ENCODE data around the gene DNAJC15.
"Not testable (repeated sequence)": the region's sequence is repeated elsewhere in the genome, so short reads cannot be mapped to it uniquely, and the experiment has no call there.

DNAJC15 gene

DNA sequence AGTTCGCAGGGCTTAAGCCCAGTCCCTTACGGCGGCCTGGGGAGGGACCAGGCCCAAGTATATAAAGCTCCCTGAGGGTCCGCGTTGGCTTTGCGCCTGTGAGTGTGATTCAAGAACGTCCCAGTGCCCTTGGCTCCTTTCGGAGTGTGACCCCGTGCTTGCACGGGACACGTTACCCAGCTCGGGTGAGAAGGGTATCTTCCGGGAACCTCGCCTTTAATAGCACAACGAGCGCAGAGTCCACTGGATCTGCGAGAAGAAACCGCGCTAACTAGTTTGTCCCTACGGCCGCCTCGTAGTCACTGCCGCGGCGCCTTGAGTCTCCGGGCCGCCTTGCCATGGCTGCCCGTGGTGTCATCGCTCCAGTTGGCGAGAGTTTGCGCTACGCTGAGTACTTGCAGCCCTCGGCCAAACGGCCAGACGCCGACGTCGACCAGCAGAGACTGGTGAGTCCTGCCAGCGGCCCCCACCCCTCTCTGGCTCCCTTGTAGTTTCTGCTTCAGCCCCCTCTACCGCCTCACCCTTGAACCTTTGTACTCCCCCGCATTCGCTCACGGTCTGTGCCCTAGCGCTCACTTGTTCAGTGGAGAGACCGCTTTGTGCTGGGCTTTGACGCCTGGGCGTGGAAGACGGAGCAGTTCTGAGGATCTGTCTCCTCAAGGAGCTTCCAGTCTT is at the start of gene DNAJC15:
Gene DNAJC15 (plus strand): TSS at position 298 of the 675 bp plus-strand sequence. CDS start 41 bp downstream, at position 339.
- peak; percentile 54 for DNase-seq (ENCODE audit: low spot score)

DNA sequence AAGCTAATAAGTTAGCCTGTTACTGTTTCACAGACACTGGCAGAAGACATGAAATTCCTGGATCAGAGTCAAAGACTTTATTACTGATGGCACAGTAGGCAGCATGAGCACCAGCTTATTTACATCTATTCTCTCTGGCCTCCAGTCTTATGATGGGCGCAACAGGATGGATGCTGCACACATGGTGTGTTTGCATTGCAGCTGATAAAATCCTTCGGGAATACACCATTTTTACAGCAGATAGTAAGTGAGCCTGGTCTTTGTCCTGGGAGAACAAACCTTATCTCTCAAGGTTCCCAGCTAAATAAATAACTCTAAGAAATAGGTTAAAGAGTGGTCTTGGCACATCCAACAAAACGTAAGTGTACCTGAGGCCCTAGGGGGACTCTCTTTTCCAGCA is 47.3 kb upstream of the DNAJC15 start:
- DNase-seq (ENCODE audit: low spot score): no peak

DNA sequence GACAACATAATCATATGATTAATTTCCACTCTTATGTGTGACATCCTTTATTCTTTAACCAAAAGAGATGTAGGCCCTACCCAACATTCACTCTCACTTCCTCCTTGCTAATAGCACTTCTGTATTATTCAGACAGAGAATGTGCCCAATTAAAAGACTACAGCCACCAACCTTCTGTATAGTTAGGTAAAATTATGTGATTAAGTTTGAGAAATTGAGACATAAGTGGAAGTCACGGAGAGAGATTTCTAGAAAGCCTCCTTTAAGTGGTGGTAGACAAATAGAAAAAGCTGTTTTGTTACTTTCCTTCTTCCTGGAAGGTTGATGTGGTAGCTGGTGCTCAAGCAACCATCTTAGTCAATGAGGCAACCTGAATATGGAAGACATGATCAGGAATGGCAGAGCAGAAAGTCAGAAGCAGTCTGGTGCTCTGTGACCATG is 46.1 kb upstream of the DNAJC15 start:
- no peak for DNase-seq (ENCODE audit: low spot score)

DNA sequence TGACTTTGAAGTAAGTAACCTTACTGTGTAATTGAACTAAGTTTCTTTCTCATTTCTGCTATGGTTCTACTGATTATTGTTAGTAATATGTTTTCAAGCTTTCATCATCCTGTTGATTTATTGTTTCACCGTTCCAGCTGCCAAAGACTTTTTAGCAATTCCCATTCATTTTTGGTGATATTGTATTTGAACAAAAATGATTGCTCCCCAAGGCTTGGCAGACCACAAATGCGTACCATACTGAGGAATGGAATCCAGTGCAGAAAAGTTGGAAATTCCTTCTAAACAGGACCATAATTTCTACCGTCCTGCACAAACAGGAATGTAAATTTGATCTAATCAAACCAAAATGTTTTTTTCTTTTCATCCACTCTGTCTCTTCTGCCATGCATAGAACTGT is 42.1 kb upstream of the DNAJC15 start:
- no peak for DNase-seq (ENCODE audit: low spot score)

DNA sequence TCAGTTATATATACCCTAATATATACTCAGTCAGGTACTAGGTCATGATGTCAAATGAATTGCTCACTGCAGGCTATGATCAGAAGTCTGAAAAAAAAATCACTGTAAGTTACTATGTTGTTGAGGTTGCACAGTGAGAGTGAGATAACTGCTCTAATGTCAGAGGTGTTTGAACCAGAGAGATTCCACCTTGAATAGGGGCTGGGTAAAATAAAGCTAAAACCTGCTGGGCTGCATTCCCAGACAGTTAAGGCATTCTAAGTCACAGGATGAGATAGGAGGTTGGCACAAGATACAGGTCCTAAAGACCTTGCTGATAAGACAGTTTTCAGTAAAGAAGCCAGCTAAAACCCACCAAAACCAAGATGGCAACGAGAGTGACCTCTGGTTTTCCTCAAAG is 41.5 kb upstream of the DNAJC15 start:
- no peak for DNase-seq (ENCODE audit: low spot score)

DNA sequence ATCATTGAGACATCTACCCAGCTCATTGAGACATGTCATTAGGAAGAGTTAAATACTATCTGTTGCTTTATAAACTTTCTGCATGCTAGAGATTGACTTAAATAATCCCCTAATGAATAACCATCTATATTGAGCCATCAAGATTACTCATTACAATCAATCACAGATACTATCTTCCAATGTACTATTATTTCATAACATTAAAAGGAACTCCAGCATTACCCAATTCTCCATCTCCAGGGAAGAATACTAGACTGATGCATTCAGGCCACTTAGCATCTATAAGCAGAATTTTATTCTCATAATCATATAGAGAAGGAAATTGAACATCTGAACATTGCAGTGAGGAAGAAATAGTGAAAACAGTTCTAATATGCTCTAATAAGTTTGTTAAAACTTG is 39.4 kb upstream of the DNAJC15 start:
- no peak for DNase-seq (ENCODE audit: low spot score)

DNA sequence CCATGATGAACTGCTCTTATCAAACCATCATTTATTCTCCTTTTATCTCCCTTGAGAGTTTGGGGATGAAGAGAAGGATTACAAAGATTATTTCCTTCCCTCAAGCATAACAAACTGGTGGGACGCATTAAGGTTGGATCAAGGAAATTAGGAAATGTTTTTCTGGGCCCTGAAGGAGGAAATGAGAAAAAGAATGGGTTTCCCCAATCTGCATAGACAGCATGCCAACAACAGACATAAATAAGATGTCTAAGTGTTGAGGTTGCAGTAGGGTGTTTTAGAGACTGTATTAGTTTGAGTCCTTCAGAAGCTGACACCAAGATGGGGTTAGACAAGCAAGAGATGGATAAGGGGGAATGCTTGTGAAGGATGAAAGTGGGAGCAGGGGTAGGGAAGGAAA is 38.7 kb upstream of the DNAJC15 start:
- DNase-seq (ENCODE audit: low spot score): no peak

DNA sequence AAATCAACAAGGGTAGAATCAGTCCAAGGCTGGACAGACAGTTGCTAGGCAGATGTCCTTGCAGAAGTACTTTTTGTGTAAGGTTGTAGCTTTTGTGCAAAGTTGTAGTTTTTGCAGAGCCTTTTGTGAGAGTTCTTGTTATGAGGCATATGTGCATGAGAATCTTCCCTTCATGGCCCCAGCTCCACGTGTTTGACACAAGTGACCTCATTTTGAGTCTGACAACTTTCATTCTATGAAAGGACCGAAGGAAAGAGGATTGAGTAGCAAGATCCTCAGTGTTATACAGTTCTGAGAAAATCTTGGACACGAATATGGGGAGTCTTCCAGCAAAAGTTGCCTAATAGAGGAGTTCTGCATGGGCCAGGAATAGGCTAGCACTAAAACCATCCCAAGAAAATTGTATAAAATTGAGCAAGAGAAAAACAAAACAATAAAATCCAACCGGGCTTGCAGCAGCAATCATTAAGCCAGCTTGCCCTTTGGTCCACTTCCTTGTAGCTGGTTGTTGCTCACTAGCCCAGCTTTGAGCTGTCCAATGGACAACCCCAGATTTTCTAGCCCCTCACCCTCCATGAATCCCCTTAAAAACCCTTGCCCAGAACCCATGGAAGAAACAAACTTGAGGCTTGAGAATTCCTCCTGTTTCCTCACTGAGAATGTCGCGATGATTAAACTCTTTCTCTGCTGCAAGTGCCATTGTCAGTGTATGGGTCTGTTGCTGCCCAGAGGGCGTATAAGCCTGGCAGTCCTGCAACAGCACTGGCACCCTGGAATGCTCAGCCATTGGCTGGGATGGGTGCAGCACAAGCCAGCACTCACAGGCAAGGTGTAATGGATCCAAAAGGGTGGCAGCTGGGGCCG is 37.8 kb upstream of the DNAJC15 start:
- no peak for DNase-seq (ENCODE audit: low spot score)

DNA sequence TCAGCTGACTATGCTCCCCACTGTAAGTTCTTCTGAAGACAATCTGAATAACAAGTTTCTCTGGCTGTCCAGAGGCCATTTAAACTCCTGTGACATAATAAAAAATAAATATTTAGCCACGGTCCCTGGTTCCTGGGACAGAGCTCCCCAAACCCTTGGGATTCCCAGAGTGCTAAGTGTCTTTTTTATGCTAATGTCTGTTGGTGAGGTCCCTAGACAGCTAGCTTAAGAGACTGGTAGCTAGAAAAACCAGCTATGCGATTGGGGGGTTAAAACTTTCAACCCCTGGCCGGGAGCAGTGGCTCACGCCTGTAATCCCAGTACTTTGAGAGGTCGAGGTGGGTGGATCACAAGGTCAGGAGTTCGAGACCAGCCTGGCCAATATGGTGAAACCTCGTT is 37.2 kb upstream of the DNAJC15 start:
- no peak for DNase-seq (ENCODE audit: low spot score)

DNA sequence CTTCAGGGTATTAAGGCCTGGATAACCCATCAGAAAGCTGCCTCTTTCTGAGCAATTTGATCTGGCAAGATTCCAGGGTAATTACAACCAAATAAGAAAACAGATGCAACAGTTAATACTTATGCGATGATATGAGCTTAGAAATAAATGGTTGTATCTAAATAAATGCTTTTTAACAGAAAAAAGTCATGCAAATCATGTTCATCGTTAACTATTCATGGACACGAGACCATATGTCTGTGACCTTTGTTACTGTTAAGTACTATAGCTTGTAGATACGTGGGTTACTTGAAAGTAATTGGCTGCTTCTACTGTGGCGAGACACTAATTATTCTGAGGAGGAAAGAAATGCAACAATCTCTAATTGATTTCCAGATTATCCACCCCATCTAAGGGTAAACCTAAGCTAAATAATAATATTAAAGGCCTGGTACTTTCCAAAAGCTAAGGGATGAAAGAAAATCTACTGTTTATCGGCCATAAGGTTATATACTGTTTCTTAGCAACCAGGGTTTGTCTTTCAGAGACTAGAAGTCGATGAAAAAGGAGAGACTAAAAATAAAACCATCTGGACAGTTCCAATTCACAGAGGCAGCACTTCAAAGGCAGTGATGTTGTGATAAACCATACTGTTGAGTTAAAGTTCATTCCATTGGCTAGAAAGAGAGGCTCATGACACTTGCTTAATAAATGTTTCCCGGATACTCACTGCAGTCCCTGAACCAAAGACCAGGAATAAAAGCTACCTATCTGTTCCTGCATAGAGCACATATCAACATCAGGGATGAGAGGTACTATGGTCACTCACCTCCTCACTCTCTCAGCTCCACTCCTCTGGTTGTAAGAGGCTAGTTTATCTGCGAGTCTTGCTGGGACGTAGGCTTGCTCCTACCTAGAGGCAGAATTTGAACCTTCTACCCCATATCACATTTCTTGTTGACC is 32.8 kb upstream of the DNAJC15 start:
- no peak for DNase-seq (ENCODE audit: low spot score)

DNA sequence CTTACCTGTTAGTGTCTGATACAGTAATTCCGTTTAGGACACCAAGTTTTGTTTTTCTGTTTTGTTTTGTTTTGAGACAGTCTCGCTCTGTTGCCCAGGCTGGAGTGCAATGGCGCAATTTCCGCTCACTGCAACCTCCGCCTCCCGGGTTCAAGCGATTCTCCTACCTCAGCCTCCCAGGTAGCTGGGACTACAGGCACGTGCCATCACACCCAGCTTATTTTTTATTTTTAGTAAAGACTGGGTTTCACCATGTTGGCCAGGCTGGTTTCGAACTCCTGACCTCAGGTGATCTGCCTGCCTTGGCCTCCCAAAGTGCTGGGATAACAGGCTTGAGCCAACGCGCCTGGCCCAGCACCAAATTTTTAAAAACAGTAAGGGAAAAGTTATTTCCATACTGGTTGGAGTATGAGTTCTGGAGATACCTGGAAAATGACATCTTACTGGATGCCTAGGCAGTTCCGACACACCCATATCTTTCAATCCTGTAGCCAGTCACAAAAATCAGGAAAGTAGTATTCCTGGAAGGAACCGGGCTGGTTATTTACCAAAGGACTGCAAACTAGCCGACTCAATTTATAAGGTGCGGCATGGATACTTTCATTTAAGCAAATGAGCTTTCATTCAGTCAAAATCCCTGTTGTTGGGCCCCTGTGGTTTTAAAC is 32.0 kb upstream of the DNAJC15 start:
- not testable (repeated sequence) for DNase-seq (ENCODE audit: low spot score)

DNA sequence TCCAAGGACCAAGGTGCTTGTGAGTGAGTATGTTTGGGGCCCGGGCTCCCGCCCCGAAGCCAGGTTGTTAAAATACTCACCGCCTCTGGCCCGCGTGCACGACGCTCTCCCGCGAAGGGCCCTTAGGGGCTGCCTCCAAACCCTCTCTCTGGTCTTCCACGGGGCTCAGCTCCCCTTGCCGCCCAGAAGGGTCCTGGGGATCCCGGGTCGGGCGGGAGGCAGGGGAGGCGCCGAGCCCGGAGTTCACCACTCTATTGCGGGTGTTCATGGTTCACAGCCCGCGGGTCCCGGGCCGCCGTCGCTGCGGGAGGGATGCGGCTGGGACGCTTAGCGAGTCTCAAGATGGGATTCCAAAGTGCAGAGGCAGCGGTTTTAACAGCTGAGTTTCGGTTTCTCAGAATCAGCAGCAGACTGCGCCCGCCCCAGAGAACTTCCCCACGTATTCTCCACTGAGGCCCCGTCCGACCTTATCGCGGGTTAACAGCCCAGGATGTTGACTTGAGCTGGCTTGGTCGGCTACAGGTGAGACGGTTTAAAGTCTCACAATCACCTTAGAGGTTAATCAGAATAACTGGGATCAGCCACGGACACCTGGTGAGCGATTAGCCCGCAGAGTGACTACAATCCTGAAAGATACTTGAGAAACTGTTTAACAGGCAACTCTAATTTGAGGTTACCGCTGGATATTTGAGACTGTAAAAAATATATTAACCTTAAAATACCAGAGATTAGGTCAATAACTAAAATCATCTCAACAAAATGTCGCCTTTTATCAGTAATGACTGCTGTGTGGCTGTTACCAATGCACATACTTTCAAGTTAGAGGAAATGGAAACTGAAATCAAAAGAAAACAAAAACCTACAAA is 31.3 kb upstream of the DNAJC15 start, which contains the start of gene EPSTI1:
Gene EPSTI1 (minus strand): TSS at position 344 of the 866 bp plus-strand sequence. CDS start 76 bp downstream, at position 268.
- DNase-seq (ENCODE audit: low spot score): no peak

DNA sequence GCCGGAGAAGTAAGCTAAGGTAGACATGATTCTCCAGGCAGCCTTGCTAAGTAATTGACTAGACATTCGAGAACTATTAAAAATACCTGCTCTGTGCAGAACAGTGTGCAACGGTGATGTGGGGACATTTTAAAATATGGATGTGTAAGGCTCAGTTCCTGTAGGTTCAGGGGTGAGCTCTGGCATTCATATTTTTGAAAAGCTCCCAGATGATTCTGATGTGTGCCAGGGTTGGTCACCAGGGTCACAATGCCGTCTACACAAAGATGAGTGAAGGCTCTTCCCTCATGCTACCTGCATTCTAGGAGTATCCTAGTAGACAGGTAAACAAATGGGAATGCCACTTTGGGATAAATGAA is 30.6 kb upstream of the DNAJC15 start:
- DNase-seq (ENCODE audit: low spot score): no peak

DNA sequence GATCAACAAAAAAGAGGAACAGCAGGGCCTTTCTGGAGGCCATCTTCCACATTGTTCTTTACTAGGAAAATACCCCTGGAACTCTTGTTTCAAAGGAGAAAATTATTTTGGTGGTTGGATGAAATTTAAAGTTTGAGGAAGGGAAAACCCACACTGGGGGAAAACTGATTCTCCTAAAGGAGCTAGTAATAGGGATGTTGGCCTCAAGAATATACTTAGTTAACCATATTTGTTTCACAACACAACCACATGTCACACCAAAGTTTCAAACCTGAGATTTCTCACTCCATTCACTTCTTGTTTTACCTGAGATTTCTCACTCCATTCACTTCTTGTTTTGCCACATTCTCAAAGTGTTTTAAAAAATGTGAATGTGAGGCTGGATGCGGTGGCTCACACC is 28.5 kb upstream of the DNAJC15 start:
- DNase-seq (ENCODE audit: low spot score): no peak

DNA sequence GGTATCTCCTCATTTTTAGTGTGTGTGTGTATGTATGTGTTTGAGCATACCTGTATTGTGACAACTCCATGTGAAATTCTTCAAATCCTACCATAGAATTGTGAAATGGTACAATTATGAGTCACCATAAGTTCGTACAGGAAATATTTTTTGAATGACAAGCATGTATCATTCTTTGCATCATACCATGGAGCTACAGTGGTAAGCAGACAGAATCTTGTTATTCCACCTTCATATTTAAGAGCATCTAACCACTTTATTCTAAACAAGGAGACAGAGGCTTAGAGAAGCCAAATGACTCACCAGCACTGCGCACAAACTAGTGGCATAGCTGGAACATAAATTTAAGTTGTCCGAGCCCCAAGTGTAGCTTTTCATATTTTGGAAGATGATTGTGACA is 26.8 kb upstream of the DNAJC15 start:
- DNase-seq (ENCODE audit: low spot score): peak; percentile 34

DNA sequence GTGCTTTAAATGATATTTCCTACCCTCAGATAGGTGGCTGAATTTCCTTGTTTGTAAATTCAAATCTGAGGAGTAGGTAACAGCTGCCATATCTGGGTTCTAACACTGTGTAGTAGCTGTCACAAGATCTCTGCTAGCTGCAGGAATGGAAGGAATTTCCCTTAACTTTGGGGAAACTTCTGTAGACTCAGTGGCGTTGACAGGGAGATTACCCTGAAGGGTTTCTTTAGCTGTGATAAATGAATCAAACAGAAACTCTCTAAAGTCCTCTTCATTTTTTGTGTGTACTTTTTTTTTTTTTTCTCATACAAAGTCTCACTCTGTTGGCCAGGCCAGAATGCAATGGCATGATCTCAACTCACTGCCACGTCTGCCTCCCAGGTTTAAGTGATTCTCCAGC is 26.0 kb upstream of the DNAJC15 start:
- no peak for DNase-seq (ENCODE audit: low spot score)

DNA sequence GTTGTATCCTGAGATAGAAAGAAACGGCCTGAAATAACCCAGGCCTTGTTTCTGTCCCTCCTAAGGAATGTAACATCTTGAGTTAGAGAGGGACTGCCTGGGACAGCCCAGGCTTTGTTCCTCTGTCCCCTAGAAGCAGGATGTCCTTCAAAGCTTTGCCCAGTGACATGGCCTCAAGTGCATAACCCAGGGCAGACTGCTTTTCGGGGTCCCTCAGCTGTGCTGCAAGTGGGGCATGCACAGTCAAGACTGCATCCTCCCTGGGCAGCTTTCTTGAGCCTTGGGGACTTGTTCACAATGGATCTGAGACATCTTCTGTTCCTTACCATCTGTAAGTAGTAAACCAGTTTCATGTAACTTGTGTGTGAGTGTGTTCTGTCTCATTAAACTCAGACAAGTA is 23.9 kb upstream of the DNAJC15 start:
- DNase-seq (ENCODE audit: low spot score): no peak

DNA sequence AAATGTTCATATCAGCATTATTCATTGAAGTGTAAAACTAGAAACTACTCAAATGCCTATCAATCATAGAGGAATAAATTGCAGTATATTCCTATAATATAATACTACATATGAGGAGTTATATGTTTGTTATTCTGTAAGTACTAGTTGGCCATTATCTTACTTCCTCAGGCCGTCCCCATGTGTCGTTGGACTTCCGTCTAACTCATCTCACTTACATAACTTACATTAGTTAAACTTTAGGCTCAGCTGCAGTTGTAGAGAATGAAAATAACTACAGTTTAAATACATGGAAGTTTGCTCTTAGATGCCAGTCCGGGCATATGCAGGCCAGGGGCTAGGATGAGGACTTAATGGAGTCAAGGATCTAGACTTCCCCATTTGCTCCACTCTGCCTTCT is 22.7 kb upstream of the DNAJC15 start:
- no peak for DNase-seq (ENCODE audit: low spot score)

DNA sequence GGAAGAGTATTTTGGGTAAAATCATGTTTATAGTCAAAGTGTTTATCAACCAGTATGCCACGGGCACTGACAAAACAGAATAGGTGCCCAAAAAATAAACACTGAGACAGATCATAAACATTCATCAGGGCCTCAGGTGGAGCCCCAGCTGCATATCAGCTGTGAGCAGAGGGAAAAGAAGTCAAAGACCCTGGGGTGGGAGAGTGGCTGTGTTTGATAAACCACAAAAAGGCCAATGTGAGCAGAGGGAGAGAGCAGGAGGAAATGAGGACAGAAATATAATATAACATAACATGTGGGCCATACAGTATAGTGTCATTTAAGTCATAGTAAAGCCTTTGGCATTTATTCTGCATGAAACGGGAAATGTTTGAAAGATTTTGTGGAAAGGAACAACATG is 21.4 kb upstream of the DNAJC15 start:
- DNase-seq (ENCODE audit: low spot score): no peak

DNA sequence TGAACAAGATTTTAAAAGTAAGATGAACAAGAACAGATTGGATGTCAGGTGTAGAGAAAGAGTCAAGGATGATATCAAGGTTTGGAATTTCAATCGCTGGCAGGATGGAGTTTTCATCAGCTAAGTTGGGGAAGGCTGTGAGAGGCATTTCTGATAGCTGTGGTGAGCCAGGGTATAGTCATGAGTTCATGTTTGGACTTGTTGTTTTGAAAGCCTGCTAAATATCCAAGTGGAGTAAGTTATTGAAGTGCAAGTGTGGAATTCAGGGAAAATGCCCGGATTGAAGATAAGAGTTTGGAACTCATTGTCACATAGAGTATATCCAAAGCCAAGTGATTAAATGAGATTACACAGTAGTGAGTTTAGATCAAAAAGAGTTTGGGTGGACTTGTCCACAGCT is 20.4 kb upstream of the DNAJC15 start:
- no peak for DNase-seq (ENCODE audit: low spot score)

DNA sequence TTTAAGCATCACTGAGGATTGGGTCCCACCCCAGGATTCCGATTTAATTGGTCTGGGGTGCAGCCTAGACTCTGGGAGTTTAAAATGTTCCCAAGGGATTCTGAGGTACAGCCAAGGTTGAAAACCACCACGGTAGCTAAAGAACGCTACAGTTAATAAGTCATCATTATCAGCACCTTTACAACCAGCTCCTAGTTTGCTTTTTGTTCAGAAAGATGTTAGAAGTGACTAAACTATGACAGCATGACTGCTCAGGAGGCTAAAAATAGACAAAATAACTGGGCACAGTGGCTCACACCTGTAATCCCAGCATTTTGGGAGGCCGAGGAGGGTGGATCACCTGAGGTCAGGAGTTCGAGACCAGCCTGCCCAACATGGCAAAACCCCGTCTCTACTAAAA is 19.7 kb upstream of the DNAJC15 start:
- DNase-seq (ENCODE audit: low spot score): no peak
